ENCODE measurements around the gene C17orf113. TPM values are rescaled to one million over a fixed set of nuclear protein-coding genes. Genes with fewer than 3 reads are reported as not detected.
A peak's percentile ranks its signal among the peaks of the same experiment; 100 is the strongest.

C17orf113 gene
- total and polyA plus RNA-seq, 2 of the 13 experiments (the other 11 are each of a cell fraction or from before 2014, with no cell fraction given): 0.87 to 1.1 TPM

DNA sequence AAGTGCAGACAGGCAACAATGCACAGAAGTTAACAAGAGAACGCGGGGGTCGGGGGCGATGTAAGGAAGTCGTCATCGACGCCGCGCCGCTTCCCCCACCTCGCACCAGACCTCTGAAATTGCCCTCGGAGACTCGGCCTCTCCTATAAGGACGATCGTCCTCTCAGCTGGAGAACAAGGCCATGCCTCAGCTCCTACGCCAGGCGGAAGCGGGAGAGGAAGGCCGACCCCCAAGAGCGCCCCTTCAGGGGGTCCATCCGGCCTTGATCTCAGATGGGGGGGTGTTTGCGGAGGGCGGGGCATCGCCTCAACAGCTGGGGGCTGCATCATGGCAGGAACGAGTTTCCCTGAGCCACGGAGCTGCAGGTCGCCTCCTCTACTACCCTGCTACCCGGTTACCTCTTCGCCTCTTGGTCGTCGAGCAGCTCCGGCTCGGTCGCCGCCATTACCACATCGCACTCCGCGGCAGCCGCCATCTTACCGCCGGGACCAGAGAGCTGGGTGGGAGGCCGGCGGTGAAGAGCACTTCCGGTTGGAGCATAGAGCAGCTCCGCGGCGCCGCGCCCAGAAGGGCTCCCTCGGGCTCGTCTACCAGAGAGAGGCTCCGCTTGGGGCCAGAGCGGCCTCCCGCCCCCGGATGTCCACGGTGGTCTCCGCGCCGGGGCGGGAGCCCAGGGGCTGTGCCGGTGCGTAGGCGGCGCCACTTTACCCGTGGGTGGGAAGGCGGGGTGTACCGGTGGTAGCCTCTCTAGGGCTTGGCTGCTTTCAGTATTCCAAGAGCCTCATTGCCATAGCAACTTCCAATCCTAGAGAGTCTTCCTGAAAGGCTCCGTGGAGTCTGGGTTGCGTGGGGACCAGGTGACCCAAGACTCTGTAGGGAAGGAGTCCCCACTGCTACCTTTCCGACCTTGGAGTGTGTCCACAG lies 33.2 kb downstream of the C17orf113 start, which contains the start of gene DNAJC7 (continued):
- peak; percentile 55; the same call in 1 of the 2 replicates for TF ChIP-seq MIXL1 (CRISPR knock-in tag; IDR thresholded peaks at IDR 0.05)
- 0 out of 2 replicates have a peak, but pooled peaks have one; percentile 67 for TF ChIP-seq THYN1 (CRISPR knock-in tag; IDR thresholded peaks at IDR 0.05; ENCODE audit: borderline replicate concordance, low read depth)
- TF ChIP-seq FIP1L1 (IDR thresholded peaks at IDR 0.05; ENCODE audit: borderline replicate concordance, insufficient read depth, low read depth, low read length): no peak
- peak; percentile 55 for TF ChIP-seq ZNF263 (CRISPR knock-in tag; IDR thresholded peaks at IDR 0.05)
- TF ChIP-seq, protein P1, sequence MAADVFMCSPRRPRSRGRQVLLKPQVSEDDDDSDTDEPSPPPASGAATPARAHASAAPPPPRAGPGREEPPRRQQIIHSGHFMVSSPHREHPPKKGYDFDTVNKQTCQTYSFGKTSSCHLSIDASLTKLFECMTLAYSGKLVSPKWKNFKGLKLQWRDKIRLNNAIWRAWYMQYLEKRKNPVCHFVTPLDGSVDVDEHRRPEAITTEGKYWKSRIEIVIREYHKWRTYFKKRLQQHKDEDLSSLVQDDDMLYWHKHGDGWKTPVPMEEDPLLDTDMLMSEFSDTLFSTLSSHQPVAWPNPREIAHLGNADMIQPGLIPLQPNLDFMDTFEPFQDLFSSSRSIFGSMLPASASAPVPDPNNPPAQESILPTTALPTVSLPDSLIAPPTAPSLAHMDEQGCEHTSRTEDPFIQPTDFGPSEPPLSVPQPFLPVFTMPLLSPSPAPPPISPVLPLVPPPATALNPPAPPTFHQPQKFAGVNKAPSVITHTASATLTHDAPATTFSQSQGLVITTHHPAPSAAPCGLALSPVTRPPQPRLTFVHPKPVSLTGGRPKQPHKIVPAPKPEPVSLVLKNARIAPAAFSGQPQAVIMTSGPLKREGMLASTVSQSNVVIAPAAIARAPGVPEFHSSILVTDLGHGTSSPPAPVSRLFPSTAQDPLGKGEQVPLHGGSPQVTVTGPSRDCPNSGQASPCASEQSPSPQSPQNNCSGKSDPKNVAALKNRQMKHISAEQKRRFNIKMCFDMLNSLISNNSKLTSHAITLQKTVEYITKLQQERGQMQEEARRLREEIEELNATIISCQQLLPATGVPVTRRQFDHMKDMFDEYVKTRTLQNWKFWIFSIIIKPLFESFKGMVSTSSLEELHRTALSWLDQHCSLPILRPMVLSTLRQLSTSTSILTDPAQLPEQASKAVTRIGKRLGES (CRISPR knock-in tag; IDR thresholded peaks at IDR 0.05; ENCODE audit: borderline replicate concordance): 0 out of 2 replicates have a peak, but pooled peaks have one; percentile 15
- peak; percentile 86 for TF ChIP-seq MEIS2 (CRISPR knock-in tag; IDR thresholded peaks at IDR 0.05)
- peak; percentile 87 for TF ChIP-seq NKX3-1 (CRISPR knock-in tag; IDR thresholded peaks at IDR 0.05)
- no peak for TF ChIP-seq KDM1A (CRISPR knock-in tag; IDR thresholded peaks at IDR 0.05)
- no peak for TF ChIP-seq CEBPB (IDR thresholded peaks at IDR 0.05; ENCODE audit: borderline replicate concordance, low read depth, low read length)
- TF ChIP-seq EED (CRISPR knock-in tag; IDR thresholded peaks at IDR 0.05): peak; percentile 81
- peak; percentile 65; the same call in 1 of the 2 replicates for TF ChIP-seq ZNF747 (CRISPR knock-in tag; IDR thresholded peaks at IDR 0.05; ENCODE audit: borderline replicate concordance)
- peak; percentile 98 for TF ChIP-seq KLF6 (CRISPR knock-in tag; IDR thresholded peaks at IDR 0.05)
- peak; percentile 85 for TF ChIP-seq DR1 (CRISPR knock-in tag; IDR thresholded peaks at IDR 0.05)
- TF ChIP-seq, protein P2, sequence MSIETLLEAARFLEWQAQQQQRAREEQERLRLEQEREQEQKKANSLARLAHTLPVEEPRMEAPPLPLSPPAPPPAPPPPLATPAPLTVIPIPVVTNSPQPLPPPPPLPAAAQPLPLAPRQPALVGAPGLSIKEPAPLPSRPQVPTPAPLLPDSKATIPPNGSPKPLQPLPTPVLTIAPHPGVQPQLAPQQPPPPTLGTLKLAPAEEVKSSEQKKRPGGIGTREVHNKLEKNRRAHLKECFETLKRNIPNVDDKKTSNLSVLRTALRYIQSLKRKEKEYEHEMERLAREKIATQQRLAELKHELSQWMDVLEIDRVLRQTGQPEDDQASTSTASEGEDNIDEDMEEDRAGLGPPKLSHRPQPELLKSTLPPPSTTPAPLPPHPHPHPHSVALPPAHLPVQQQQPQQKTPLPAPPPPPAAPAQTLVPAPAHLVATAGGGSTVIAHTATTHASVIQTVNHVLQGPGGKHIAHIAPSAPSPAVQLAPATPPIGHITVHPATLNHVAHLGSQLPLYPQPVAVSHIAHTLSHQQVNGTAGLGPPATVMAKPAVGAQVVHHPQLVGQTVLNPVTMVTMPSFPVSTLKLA (IDR thresholded peaks at IDR 0.05): no peak
- TF ChIP-seq ZNF12 (CRISPR knock-in tag; IDR thresholded peaks at IDR 0.05): peak; percentile 60; the same call in 1 of the 2 replicates
- TF ChIP-seq MED13 (CRISPR knock-in tag; IDR thresholded peaks at IDR 0.05): peak; percentile 91
- TF ChIP-seq SNAPC2 (CRISPR knock-in tag; IDR thresholded peaks at IDR 0.05): no peak; the same call in 1 of the 2 replicates
- TF ChIP-seq TRIM24 (CRISPR knock-in tag; IDR thresholded peaks at IDR 0.05): no peak
- TF ChIP-seq ZFAT (CRISPR knock-in tag; conservative IDR thresholded peaks at IDR 0.05): 0 out of 2 replicates have a peak, but pooled peaks have one; percentile 13
- peak; percentile 79 for TF ChIP-seq RXRA (CRISPR knock-in tag; IDR thresholded peaks at IDR 0.05)
- TF ChIP-seq ISL2 (CRISPR knock-in tag; IDR thresholded peaks at IDR 0.05): peak; percentile 90
- peak; percentile 99 for TF ChIP-seq YY1 (IDR thresholded peaks at IDR 0.05; ENCODE audit: insufficient read depth, insufficient replicate concordance, low read depth, low read length)
- TF ChIP-seq, protein P3, sequence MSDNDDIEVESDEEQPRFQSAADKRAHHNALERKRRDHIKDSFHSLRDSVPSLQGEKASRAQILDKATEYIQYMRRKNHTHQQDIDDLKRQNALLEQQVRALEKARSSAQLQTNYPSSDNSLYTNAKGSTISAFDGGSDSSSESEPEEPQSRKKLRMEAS (IDR thresholded peaks at IDR 0.05): peak; percentile 82
- TF ChIP-seq ZNF296 (CRISPR knock-in tag; conservative IDR thresholded peaks at IDR 0.05): peak; percentile 84
- TF ChIP-seq ZBTB25 (CRISPR knock-in tag; IDR thresholded peaks at IDR 0.05): peak; percentile 100
- TF ChIP-seq HOXD1 (CRISPR knock-in tag; IDR thresholded peaks at IDR 0.05): peak; percentile 62; the same call in 1 of the 2 replicates

All from HepG2 (cell line).